Suppressor macrophage treated with lipopolysaccharide for 4 hours (primary cell): ENCODE measurements around the gene RNF157.
"Not testable (repeated sequence)": the region's sequence is repeated elsewhere in the genome, so short reads cannot be mapped to it uniquely, and the experiment has no call there.

Experiments
- DNase-seq: peaks from one replicate; pipeline ENCODE4 v3.0.0-alpha.2; 2020

The RNF157 gene

GRCh38 chr17:76252967-76253766, 12.9 kb upstream of the RNF157 start:
- not testable (repeated sequence) for DNase-seq

GRCh38 chr17:76252040-76252954, 12.0 kb upstream of the RNF157 start:
- DNase-seq: peak; percentile 97

- no peak for DNase-seq
Observed at GRCh38 chr17:76251478-76252039, 11.3 kb upstream of the RNF157 start.

GRCh38 chr17:76250141-76250540, 9.8 kb upstream of the RNF157 start:
- DNase-seq: no peak

- DNase-seq: no peak
Observed at GRCh38 chr17:76248013-76248782, 7.9 kb upstream of the RNF157 start.

GRCh38 chr17:76247304-76247703, 7.0 kb upstream of the RNF157 start:
- DNase-seq: no peak

GRCh38 chr17:76246080-76247066, 6.1 kb upstream of the RNF157 start:
- peak; percentile 76 for DNase-seq

GRCh38 chr17:76244721-76245120, 4.4 kb upstream of the RNF157 start:
- not testable (repeated sequence) for DNase-seq

GRCh38 chr17:76243826-76244679, 3.8 kb upstream of the RNF157 start:
- no peak for DNase-seq

GRCh38 chr17:76241691-76242255, 1.5 kb upstream of the RNF157 start:
- DNase-seq: no peak

GRCh38 chr17:76241204-76241538, 878 bp upstream of the RNF157 start:
- DNase-seq: peak; percentile 11

GRCh38 chr17:76239538-76240274, 587 bp downstream of the RNF157 start:
- no peak for DNase-seq

- DNase-seq: no peak
Observed at GRCh38 chr17:76238847-76239537, 1.3 kb downstream of the RNF157 start.

- no peak for DNase-seq
Observed at GRCh38 chr17:76237859-76238313, 2.4 kb downstream of the RNF157 start.

- no peak for DNase-seq
Observed at GRCh38 chr17:76236603-76237002, 3.7 kb downstream of the RNF157 start.

- no peak for DNase-seq
Observed at GRCh38 chr17:76235883-76236282, 4.4 kb downstream of the RNF157 start.

- no peak for DNase-seq
Observed at GRCh38 chr17:76234354-76234679, 6.0 kb downstream of the RNF157 start.

- DNase-seq: no peak
Observed at GRCh38 chr17:76233588-76234353, 6.5 kb downstream of the RNF157 start.
